Measurements from ENCODE around the gene SPSB3. TPM values are rescaled to one million over a fixed set of nuclear protein-coding genes. Genes with fewer than 3 reads are reported as not detected.
A peak's percentile ranks its signal among the peaks of the same experiment; 100 is the strongest.

SPSB3 gene
- total and polyA plus RNA-seq, 2 of the 13 experiments (the other 11 are each of a cell fraction or from before 2014, with no cell fraction given): 13.2 to 21.9 TPM

GRCh38 chr16:1826691-1827573 is 44.6 kb upstream of the SPSB3 start, which contains the start of the genes FAHD1 and HAGH (continued):
- no peak for TF ChIP-seq PRDM15 (CRISPR knock-in tag; IDR thresholded peaks at IDR 0.05)
- peak; percentile 63 for TF ChIP-seq HCFC1 (IDR thresholded peaks at IDR 0.05; ENCODE audit: low read depth, low read length)
- peak; percentile 92; the same call in 1 of the 2 replicates for TF ChIP-seq ZBTB38 (CRISPR knock-in tag; IDR thresholded peaks at IDR 0.05)
- TF ChIP-seq, protein P1, sequence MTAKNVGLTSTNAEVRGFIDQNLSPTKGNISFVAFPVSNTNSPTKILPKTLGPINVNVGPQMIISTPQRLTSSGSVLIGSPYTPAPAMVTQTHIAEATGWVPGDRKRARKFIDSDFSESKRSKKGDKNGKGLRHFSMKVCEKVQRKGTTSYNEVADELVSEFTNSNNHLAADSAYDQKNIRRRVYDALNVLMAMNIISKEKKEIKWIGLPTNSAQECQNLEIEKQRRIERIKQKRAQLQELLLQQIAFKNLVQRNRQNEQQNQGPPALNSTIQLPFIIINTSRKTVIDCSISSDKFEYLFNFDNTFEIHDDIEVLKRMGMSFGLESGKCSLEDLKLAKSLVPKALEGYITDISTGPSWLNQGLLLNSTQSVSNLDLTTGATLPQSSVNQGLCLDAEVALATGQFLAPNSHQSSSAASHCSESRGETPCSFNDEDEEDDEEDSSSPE (CRISPR knock-in tag; IDR thresholded peaks at IDR 0.05): peak; percentile 79
- TF ChIP-seq ZFP41 (CRISPR knock-in tag; IDR thresholded peaks at IDR 0.05; ENCODE audit: borderline replicate concordance): no peak
- no peak for TF ChIP-seq XBP1 (CRISPR knock-in tag; IDR thresholded peaks at IDR 0.05)
- TF ChIP-seq ARNTL (CRISPR knock-in tag; IDR thresholded peaks at IDR 0.05): peak; percentile 95
- TF ChIP-seq ZNF773 (CRISPR knock-in tag; IDR thresholded peaks at IDR 0.05; ENCODE audit: borderline replicate concordance): peak; percentile 21; the same call in 1 of the 2 replicates
- peak; percentile 92 for TF ChIP-seq ZSCAN31 (CRISPR knock-in tag; IDR thresholded peaks at IDR 0.05; ENCODE audit: low read depth)
- TF ChIP-seq NCOA2 (CRISPR knock-in tag; IDR thresholded peaks at IDR 0.05): 0 out of 2 replicates have a peak, but pooled peaks have one; percentile 54
- TF ChIP-seq SIN3A (IDR thresholded peaks at IDR 0.05; ENCODE audit: borderline replicate concordance, low read depth, low read length): peak; percentile 94; the same call in 1 of the 2 replicates
- peak; percentile 91 for TF ChIP-seq THAP11 (CRISPR knock-in tag; IDR thresholded peaks at IDR 0.05)
- TF ChIP-seq ZNF33B (CRISPR knock-in tag; IDR thresholded peaks at IDR 0.05): peak; percentile 74
- TF ChIP-seq CBX2 (IDR thresholded peaks at IDR 0.05; ENCODE audit: low read depth, low read length): no peak
- TF ChIP-seq CBX2 (CRISPR knock-in tag; IDR thresholded peaks at IDR 0.05; ENCODE audit: low read depth): no peak
- TF ChIP-seq GATAD2A (CRISPR knock-in tag; IDR thresholded peaks at IDR 0.05): peak; percentile 53; the same call in 1 of the 2 replicates
- peak; percentile 52 for TF ChIP-seq AGO1 (IDR thresholded peaks at IDR 0.05; ENCODE audit: low read depth, low read length, poor library complexity, severe bottlenecking)
- peak; percentile 84 for TF ChIP-seq ZNF724P (CRISPR knock-in tag; IDR thresholded peaks at IDR 0.05; ENCODE audit: borderline replicate concordance)
- TF ChIP-seq ZNF607 (CRISPR knock-in tag; IDR thresholded peaks at IDR 0.05; ENCODE audit: borderline replicate concordance): peak; percentile 84
- no peak; the same call in 1 of the 2 replicates for TF ChIP-seq ZNF513 (CRISPR knock-in tag; conservative IDR thresholded peaks at IDR 0.05)
- TF ChIP-seq GFI1 (CRISPR knock-in tag; IDR thresholded peaks at IDR 0.05; ENCODE audit: borderline replicate concordance): no peak

Measured in HepG2 (cell line).